Kidney (tissue), 14 donors: ENCODE results near the gene IREB2. TPM values are rescaled to one million over a fixed set of nuclear protein-coding genes. Genes with fewer than 3 reads are reported as not detected.

Source experiments
- DNase-seq, 5 donors: peaks; one replicate each; pipeline ENCODE4 v3.0.0-alpha.2; 2013 to 2020
- FAIRE-seq: peaks from 2 replicates; lab custom pipeline; 2012; peaks lifted over from hg19 to GRCh38; lab: Jason Lieb, UNC
- H3K27ac ChIP-seq, 2 donors: one replicate each; pipeline ENCODE4 v1.7.0; 2013; ENCODE audit warnings: low read depth in 2 of 2, low read length in 2 of 2, inconsistent platforms in 1 of 2
- H3K27me3 ChIP-seq: one replicate; pipeline ENCODE4 v1.7.1; 2013; ENCODE audit warnings: low read length, inconsistent platforms; ENCODE audit not compliant: control insufficient read depth, insufficient read depth
- H3K36me3 ChIP-seq, 3 donors: one replicate each; pipeline versions ENCODE4 v1.7.0 to v1.7.1; 2013; ENCODE audit warnings: low read length in 3 of 3, control low read depth in 1 of 3, inconsistent platforms in 1 of 3; ENCODE audit not compliant: insufficient read depth in 3 of 3, control insufficient read depth in 2 of 3
- H3K4me1 ChIP-seq, 3 donors: one replicate each; pipeline versions ENCODE4 v1.7.0 to v1.7.1; 2013; ENCODE audit warnings: low read length in 3 of 3, inconsistent platforms in 1 of 3, low read depth in 1 of 3; ENCODE audit not compliant: control insufficient read depth in 2 of 3, insufficient read depth in 2 of 3
- H3K4me3 ChIP-seq, 3 donors: one replicate each; pipeline versions ENCODE4 v1.7.0 to v1.8.1; 2013; ENCODE audit warnings: low read length in 3 of 3, control low read depth in 1 of 3, inconsistent platforms in 1 of 3
- H3K9ac ChIP-seq, 3 donors: one replicate each; pipeline versions ENCODE4 v1.7.0 to v1.7.1; 2013; ENCODE audit warnings: low read length in 3 of 3, control low read depth in 1 of 3, inconsistent platforms in 1 of 3
- H3K9me3 ChIP-seq, 3 donors: one replicate each; pipeline versions ENCODE4 v1.7.0 to v1.7.1; 2013; ENCODE audit warnings: low read length in 3 of 3, control low read depth in 1 of 3, inconsistent platforms in 1 of 3; ENCODE audit not compliant: control insufficient read depth in 2 of 3, insufficient read depth in 1 of 3
- CTCF ChIP-seq: IDR thresholded peaks from 3 replicates; pipeline ENCODE4 v1.5.1; 2012; ENCODE audit warnings: mild to moderate bottlenecking, moderate library complexity, borderline replicate concordance; ENCODE audit not compliant: insufficient read depth; ENCODE audit errors: extremely low read depth
- intact Hi-C: fragments of 100-400 bp; cut with DNase I; formaldehyde crosslinking; loops from one replicate; pipeline ENCODE4 v1.11.1; 2022
- polyA plus RNA-seq: library from polyadenylated mRNA; stranded (reverse); fragments of 350-450 nt; fragmentation: Illumina TruSeq; extraction: RNeasy Lipid Tissue Mini Kit (QIAGEN cat#74804); gene quantifications from one replicate; pipeline ENCODE4 v1.2.3, GENCODE V29; 2014; ENCODE audit warnings: low read depth, low replicate concordance; ENCODE audit not compliant: insufficient read depth
- total RNA-seq: library from RNA; stranded (reverse); fragmentation: NEBNext Ultra II Directional; extraction: Animal tissue kit (Norgen Biotek cat#: 25700); gene quantifications from one replicate; pipeline ENCODE4 v1.2.1, GENCODE V29; 2021
- donor health status: control.
- donor health status: control.
- donor health status: control.
- donor health status: control.
- donor health status: control.
- donor health status: DM: yes; HTN: yes; CAD: no.
- donor health status: Normal renal cell carcinoma (clear cell type).

IREB2 gene
- total and polyA plus RNA-seq, 2 donors from 2014 or later = 8.3 to 48.7 TPM

GRCh38 chr15:78415284-78415683, 22.7 kb upstream of the IREB2 start:
- intact Hi-C loops = loop anchor here (5.0 to 10.0 kb wide), 2 partner anchors 108 to 450 kb away; no protein-coding TSS in a partner anchor
- Histone ChIP-seq H3K9me3 (no peaks in the 10 kb centered on the region), H3K27me3 (no peaks in the 10 kb centered on the region), H3K36me3 (no peaks in the 10 kb centered on the region), H3K27ac (no peak overlapping the region), H3K4me3 (no peak overlapping the region), H3K4me1 (no peaks in the 10 kb centered on the region), H3K9ac (no peak overlapping the region)
- no peak for FAIRE-seq
- DNase-seq = peak in 2 of 5 donors; percentile 48 to 69
- TF ChIP-seq CTCF = no peak

- no peak for FAIRE-seq
- no peak overlapping the region for H3K27ac ChIP-seq
- no peaks in the 10 kb centered on the region for H3K36me3 ChIP-seq
- no peak for TF ChIP-seq CTCF
- no peak for DNase-seq
- H3K9ac ChIP-seq = no peak overlapping the region
- no peak overlapping the region for H3K4me3 ChIP-seq
- H3K9me3 ChIP-seq = no peaks in the 10 kb centered on the region
- H3K4me1 ChIP-seq = no peaks in the 10 kb centered on the region
- intact Hi-C loops = loop anchor here (5.0 to 10.0 kb wide), 2 partner anchors 111 to 453 kb away; no protein-coding TSS in a partner anchor
- no peaks in the 10 kb centered on the region for H3K27me3 ChIP-seq
Observed at GRCh38 chr15:78417754-78418630, 20.0 kb upstream of the IREB2 start.

GRCh38 chr15:78418686-78419085, 19.3 kb upstream of the IREB2 start:
- Histone ChIP-seq H3K9me3 (no peaks in the 10 kb centered on the region), H3K36me3 (no peaks in the 10 kb centered on the region), H3K27ac (no peak overlapping the region), H3K27me3 (no peaks in the 10 kb centered on the region), H3K9ac (no peak overlapping the region), H3K4me3 (no peak overlapping the region), H3K4me1 (no peaks in the 10 kb centered on the region)
- intact Hi-C loops = loop anchor here (5.0 to 10.0 kb wide), 2 partner anchors 111 to 454 kb away; no protein-coding TSS in a partner anchor
- DNase-seq = no peak
- FAIRE-seq = no peak
- TF ChIP-seq CTCF = no peak
